Transverse colon (tissue), 4 donors: Measurements from ENCODE around the gene MAP3K21.

ENCODE experiments used
- CTCF ChIP-seq, 5 experiments: fragments of 200-600 bp in 3 of 5; fragments of 450-650 bp in 2 of 5; sonication (generic) in 3 of 5; IDR thresholded peaks; 1 replicate in 2 of 5; 2 replicates in 3 of 5; pipeline ENCODE4 v1.5.1; 2016 to 2017; ENCODE audit warnings: antibody characterized with exemption in 5 of 5, inconsistent platforms in 3 of 5, mild to moderate bottlenecking in 2 of 5, moderate library complexity in 1 of 5
- EP300 ChIP-seq: sonication (generic); formaldehyde crosslinking; IDR thresholded peaks from one replicate; pipeline ENCODE4 v1.6.1; 2017; ENCODE audit warnings: antibody characterized with exemption, low read depth
- POLR2A ChIP-seq: fragments of 450-650 bp; IDR thresholded peaks from one replicate; pipeline ENCODE4 v1.6.1; 2016; ENCODE audit warnings: antibody characterized with exemption, mild to moderate bottlenecking, moderate library complexity
- POLR2AphosphoS5 ChIP-seq, 3 donors: sonication (generic); formaldehyde crosslinking; IDR thresholded peaks; one replicate each; pipeline ENCODE4 v1.6.1; 2016; ENCODE audit warnings: antibody characterized with exemption in 3 of 3

DNA sequence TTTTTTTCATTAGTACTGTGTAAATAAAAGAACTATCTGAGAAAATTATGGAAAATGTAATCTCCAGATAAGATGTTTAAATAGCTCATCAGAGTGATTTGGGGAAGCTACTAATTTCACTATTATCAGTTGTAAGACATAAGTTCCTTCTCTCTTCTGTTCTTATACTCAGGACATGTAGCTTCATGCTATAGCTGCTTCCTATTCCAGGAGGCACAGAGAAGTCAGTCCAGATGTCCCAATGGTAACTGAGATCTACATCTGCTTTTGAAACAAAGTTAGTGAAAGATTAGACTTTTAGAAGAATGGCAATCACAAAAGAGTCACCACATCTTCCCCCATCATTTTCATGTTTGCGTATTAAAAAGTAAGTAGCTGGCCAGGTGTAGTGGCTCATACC, 5.6 kb downstream of the MAP3K21 start:
- TF ChIP-seq CTCF (IDR thresholded peaks at IDR 0.05) (no peak), POLR2A (no peak), POLR2AphosphoS5 (IDR thresholded peaks at IDR 0.05) (no peak), EP300 (no peak)
